K562 (cell line): ENCODE measurements around the gene DNAJB2. TPM values are rescaled to one million over a fixed set of nuclear protein-coding genes. Genes with fewer than 3 reads are reported as not detected.
A peak's percentile ranks its signal among the peaks of the same experiment; 100 is the strongest.

Experiments
- ADNP ChIP-seq: fragments of 200-800 bp; sonication (Bioruptor generic); IDR thresholded peaks from 2 replicates; pipeline ENCODE4 v1.6.1; 2016; ENCODE audit warnings: missing genetic modification characterization, missing compliant biosample characterization
- BCLAF1 ChIP-seq, 2 experiments: fragments of 450-650 bp in 1 of 2; IDR thresholded peaks; 2 replicates each; pipeline ENCODE4 v1.6.1; 2011 to 2017; ENCODE audit warnings: low read depth in 2 of 2, antibody characterized with exemption in 1 of 2, borderline replicate concordance in 1 of 2, low read length in 1 of 2, mild to moderate bottlenecking in 1 of 2, mixed read lengths in 1 of 2; ENCODE audit not compliant: control insufficient read depth in 1 of 2
- CBFA2T2 ChIP-seq: fragments of 450-650 bp; conservative IDR thresholded peaks from 2 replicates; pipeline ENCODE4 v1.6.1; 2017; ENCODE audit warnings: mild to moderate bottlenecking
- GABPA ChIP-seq: fragments of 200-800 bp; sonication (Bioruptor generic); conservative IDR thresholded peaks from 2 replicates; pipeline ENCODE4 v1.6.1; 2016; ENCODE audit warnings: low read depth, missing genetic modification characterization, missing compliant biosample characterization
- MAFG ChIP-seq: fragments of 450-650 bp; conservative IDR thresholded peaks from 2 replicates; pipeline ENCODE4 v1.6.1; 2016; ENCODE audit warnings: missing genetic modification characterization, missing compliant biosample characterization
- MAZ ChIP-seq, 2 experiments: fragments of 450-650 bp in 1 of 2; sonication (generic) in 1 of 2; formaldehyde crosslinking; IDR thresholded peaks in 1 of 2; conservative IDR thresholded peaks in 1 of 2; 2 replicates each; pipeline versions ENCODE4 v1.4.0 to v1.5.0; 2020; ENCODE audit warnings: mild to moderate bottlenecking in 1 of 2, missing genetic modification reagents in 1 of 2
- MEF2A ChIP-seq: IDR thresholded peaks from 2 replicates; pipeline ENCODE4 v1.6.1; 2011; ENCODE audit warnings: low read depth, mild to moderate bottlenecking, low read length, moderate library complexity; ENCODE audit not compliant: control insufficient read depth
- NFIX ChIP-seq: fragments of 250-450 bp; sonication (Bioruptor Pico); IDR thresholded peaks from 2 replicates; pipeline ENCODE4 v1.4.0; 2020; ENCODE audit warnings: low read depth, mild to moderate bottlenecking, moderate library complexity
- PCBP2 ChIP-seq: fragments of 200-400 bp; formaldehyde crosslinking; IDR thresholded peaks from 2 replicates; pipeline ENCODE4 v1.6.1; 2018; ENCODE audit warnings: low read length, low read depth, mild to moderate bottlenecking, moderate library complexity; ENCODE audit not compliant: poor library complexity, severe bottlenecking
- PYGO2 ChIP-seq: fragments of 450-650 bp; IDR thresholded peaks from 2 replicates; pipeline ENCODE4 v1.6.1; 2016; ENCODE audit warnings: mild to moderate bottlenecking, missing genetic modification characterization, moderate library complexity, missing compliant biosample characterization
- SRSF7 ChIP-seq: fragments of 200-400 bp; formaldehyde crosslinking; optimal IDR thresholded peaks from 2 replicates; pipeline ENCODE3; 2017; ENCODE audit warnings: mild to moderate bottlenecking, low read depth, low read length
- STAG1 ChIP-seq: sonication (generic); formaldehyde crosslinking; IDR thresholded peaks from 2 replicates; pipeline ENCODE4 v1.5.0; 2020; ENCODE audit warnings: missing genetic modification reagents, borderline replicate concordance
- YBX1 ChIP-seq: fragments of 450-650 bp; IDR thresholded peaks from 2 replicates; pipeline ENCODE4 v1.7.1; 2016; ENCODE audit warnings: mild to moderate bottlenecking
- ZNF232 ChIP-seq: sonication (generic); formaldehyde crosslinking; IDR thresholded peaks from 2 replicates; pipeline ENCODE4 v1.8.0; 2022; ENCODE audit warnings: mild to moderate bottlenecking, missing genetic modification reagents
- ZNF511 ChIP-seq: sonication (generic); formaldehyde crosslinking; IDR thresholded peaks from 2 replicates; pipeline ENCODE4 v1.8.0; 2022; ENCODE audit warnings: mild to moderate bottlenecking, missing genetic modification reagents
- polyA plus RNA-seq, 8 experiments: library from polyadenylated mRNA; depleted of rRNA in 4 of 8; stranded (reverse) in 5 of 8; unstranded in 3 of 8; fragments of >200 nt; fragmentation: Nextera tagmentation in 2 of 8; fragmentation: Illumina TruSeq in 1 of 8; extraction: Ambion mirVana in 2 of 8; extraction: Trizol in 1 of 8; gene quantifications; 2 replicates each; pipeline versions ENCODE4 v1.2.1 to v1.2.3, GENCODE V29; 2011 to 2014; ENCODE audit warnings: inconsistent platforms in 1 of 8, missing spikeins in 1 of 8
- total RNA-seq, 7 experiments: library from RNA; depleted of rRNA in 6 of 7; stranded (reverse); fragments of >200 nt in 6 of 7; fragmentation: Illumina TruSeq in 2 of 7; extraction: Trizol in 2 of 7; gene quantifications; 2 replicates each; pipeline versions ENCODE4 v1.2.1 to v1.2.3, GENCODE V29; 2011 to 2021; ENCODE audit warnings: low replicate concordance in 1 of 7
- TF ChIP-seq, protein P1 (sequence below): fragments of 450-650 bp; IDR thresholded peaks from 2 replicates; pipeline ENCODE4 v1.6.1; 2016; ENCODE audit warnings: borderline replicate concordance
- TF ChIP-seq, protein P2 (sequence below): fragments of 450-650 bp; formaldehyde crosslinking; IDR thresholded peaks from 2 replicates; pipeline ENCODE4 v1.4.0; 2020; ENCODE audit warnings: mild to moderate bottlenecking
- TF ChIP-seq, protein P3 (sequence below): fragments of 450-650 bp; formaldehyde crosslinking; IDR thresholded peaks from 2 replicates; pipeline ENCODE4 v1.4.0; 2022; ENCODE audit warnings: missing genetic modification characterization

The DNAJB2 gene
- total and polyA plus RNA-seq, 9 of the 15 experiments (the other 6 are each of a cell fraction or from before 2014, with no cell fraction given): 0.08 to 3.0 (median 2.2) TPM; not detected in 1

DNA sequence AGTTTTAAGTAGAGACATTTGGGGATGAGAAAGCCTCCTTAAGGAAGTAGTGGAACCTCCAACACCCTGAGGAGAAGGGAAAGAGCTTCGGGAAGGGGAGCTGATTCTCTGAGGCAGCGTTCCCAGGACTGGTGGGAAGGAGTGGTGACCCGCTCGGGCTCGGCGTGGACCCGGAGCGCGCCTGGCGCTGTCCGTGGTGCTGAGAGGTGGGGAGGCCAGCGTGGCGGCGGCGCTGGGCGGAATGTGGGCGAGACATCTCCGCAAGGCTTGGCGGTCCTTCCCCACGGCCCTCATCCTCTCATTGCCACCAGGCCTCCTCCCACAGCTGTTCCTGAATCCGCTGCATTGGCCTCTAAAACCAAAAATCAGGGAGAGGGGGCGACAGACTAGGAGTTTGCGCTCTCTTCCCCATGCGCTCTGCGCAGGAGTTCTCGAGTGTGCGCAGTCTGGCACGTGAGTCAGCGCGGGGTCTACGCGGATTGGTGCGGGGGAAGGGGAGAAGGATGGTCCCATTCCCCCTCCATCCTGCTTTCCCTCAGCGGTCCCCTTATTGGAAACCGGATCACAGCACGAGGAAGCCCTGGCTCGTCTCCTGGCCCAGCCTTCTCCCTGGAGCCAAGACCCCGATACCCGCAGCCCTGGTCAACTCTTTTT is 52.5 kb downstream of the DNAJB2 start (continued):
- peak; percentile 83 for TF ChIP-seq ZNF511 (CRISPR knock-in tag)
- no peak for TF ChIP-seq NFIX (CRISPR knock-in tag)
- no peak for TF ChIP-seq SRSF7
- TF ChIP-seq MAZ (CRISPR knock-in tag; conservative IDR thresholded peaks at IDR 0.05 in 1 of 2, IDR thresholded peaks at IDR 0.05 in 1 of 2): peak in 1 of 2 experiments; percentile 54; a peak in 1 of 4 replicates
- TF ChIP-seq PYGO2 (tag): no peak
- TF ChIP-seq, protein P1, sequence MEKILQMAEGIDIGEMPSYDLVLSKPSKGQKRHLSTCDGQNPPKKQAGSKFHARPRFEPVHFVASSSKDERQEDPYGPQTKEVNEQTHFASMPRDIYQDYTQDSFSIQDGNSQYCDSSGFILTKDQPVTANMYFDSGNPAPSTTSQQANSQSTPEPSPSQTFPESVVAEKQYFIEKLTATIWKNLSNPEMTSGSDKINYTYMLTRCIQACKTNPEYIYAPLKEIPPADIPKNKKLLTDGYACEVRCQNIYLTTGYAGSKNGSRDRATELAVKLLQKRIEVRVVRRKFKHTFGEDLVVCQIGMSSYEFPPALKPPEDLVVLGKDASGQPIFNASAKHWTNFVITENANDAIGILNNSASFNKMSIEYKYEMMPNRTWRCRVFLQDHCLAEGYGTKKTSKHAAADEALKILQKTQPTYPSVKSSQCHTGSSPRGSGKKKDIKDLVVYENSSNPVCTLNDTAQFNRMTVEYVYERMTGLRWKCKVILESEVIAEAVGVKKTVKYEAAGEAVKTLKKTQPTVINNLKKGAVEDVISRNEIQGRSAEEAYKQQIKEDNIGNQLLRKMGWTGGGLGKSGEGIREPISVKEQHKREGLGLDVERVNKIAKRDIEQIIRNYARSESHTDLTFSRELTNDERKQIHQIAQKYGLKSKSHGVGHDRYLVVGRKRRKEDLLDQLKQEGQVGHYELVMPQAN: no peak
- no peak for TF ChIP-seq MAFG (tag)
- TF ChIP-seq, protein P2, sequence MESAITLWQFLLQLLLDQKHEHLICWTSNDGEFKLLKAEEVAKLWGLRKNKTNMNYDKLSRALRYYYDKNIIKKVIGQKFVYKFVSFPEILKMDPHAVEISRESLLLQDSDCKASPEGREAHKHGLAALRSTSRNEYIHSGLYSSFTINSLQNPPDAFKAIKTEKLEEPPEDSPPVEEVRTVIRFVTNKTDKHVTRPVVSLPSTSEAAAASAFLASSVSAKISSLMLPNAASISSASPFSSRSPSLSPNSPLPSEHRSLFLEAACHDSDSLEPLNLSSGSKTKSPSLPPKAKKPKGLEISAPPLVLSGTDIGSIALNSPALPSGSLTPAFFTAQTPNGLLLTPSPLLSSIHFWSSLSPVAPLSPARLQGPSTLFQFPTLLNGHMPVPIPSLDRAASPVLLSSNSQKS (CRISPR knock-in tag): no peak
- no peak for TF ChIP-seq CBFA2T2
- TF ChIP-seq, protein P3, sequence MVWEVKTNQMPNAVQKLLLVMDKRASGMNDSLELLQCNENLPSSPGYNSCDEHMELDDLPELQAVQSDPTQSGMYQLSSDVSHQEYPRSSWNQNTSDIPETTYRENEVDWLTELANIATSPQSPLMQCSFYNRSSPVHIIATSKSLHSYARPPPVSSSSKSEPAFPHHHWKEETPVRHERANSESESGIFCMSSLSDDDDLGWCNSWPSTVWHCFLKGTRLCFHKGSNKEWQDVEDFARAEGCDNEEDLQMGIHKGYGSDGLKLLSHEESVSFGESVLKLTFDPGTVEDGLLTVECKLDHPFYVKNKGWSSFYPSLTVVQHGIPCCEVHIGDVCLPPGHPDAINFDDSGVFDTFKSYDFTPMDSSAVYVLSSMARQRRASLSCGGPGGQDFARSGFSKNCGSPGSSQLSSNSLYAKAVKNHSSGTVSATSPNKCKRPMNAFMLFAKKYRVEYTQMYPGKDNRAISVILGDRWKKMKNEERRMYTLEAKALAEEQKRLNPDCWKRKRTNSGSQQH (CRISPR knock-in tag): no peak
- TF ChIP-seq STAG1 (CRISPR knock-in tag): no peak
- no peak for TF ChIP-seq YBX1
- no peak for TF ChIP-seq BCLAF1 (IDR thresholded peaks at IDR 0.05; ENCODE audit: borderline replicate concordance in 1 of 2, control insufficient read depth in 1 of 2, low read depth in 2 of 2, low read length in 1 of 2)
- TF ChIP-seq PCBP2: no peak
- TF ChIP-seq GABPA: no peak
- peak; percentile 86; the same call in 1 of the 2 replicates for TF ChIP-seq ZNF232 (CRISPR knock-in tag)
- no peak for TF ChIP-seq ADNP (tag)
- TF ChIP-seq MEF2A: no peak
